HG03460 (cell line): Measurements from ENCODE around the gene ID3.

ENCODE experiments used
- ATAC-seq: cut with Tn5 transposase; IDR thresholded peaks from one replicate; pipeline ENCODE4 v1.9.1; 2021; ENCODE audit not compliant: unreplicated experiment

ID3 gene

GRCh38 chr1:23566304-23566703 is 7.0 kb upstream of the ID3 start:
- ATAC-seq = no peak

GRCh38 chr1:23565776-23566175 is 6.5 kb upstream of the ID3 start:
- no peak for ATAC-seq

DNA sequence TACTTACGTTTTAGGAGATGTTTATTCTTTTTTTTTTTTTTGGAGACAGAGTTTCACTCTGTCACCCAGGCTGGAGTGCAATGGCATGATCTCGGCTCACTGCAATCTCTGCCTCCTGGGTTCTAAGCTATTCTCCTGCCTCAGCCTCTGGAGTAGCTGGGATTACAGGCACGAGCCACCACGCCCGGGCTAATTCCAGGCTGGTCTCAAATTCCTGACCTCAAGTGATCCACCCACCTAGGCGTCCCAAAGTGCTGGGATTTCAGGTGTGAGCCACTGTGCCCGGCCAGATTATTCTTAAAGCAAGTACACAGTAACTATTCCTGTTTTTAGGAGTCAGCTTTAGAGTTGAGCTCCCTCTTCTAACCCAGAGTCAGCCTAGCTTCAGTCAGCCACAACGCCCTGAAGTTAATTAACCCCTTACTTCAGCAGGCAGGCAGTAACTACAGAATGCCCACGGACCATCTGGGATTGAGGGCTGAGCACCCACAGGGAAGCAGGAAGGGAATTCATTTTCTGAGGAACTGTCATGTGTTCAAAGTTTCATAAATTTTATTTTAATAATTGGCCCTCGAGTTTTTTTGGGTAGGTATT is 5.3 kb upstream of the ID3 start:
- ATAC-seq = no peak

- ATAC-seq = no peak
Measured at GRCh38 chr1:23563755-23564374, 4.6 kb upstream of the ID3 start.

GRCh38 chr1:23563003-23563402 is 3.7 kb upstream of the ID3 start:
- ATAC-seq = no peak

- no peak for ATAC-seq
Measured at GRCh38 chr1:23562137-23562876, 3.0 kb upstream of the ID3 start.

DNA sequence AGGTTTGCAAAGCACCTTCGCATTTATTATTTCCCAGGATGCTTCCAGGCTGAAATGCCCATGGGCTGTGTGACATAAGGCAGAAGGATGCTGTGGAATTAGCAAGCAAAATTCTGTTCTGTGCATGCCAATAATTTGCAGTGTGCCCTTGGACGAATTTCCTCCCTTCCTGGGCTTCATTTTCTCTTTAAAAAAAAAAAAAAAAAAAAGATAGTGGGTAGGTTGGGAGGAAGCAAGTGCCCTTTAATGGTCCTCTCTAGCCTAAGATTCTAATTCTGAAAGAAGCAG is 2.5 kb upstream of the ID3 start:
- ATAC-seq = no peak

GRCh38 chr1:23561076-23561812 is 1.9 kb upstream of the ID3 start:
- ATAC-seq = no peak

GRCh38 chr1:23559985-23560741 is 862 bp upstream of the ID3 start:
- no peak for ATAC-seq

- no peak for ATAC-seq
Measured at GRCh38 chr1:23558872-23559135, 497 bp downstream of the ID3 start.

GRCh38 chr1:23558140-23558871 is 995 bp downstream of the ID3 start:
- ATAC-seq = no peak

DNA sequence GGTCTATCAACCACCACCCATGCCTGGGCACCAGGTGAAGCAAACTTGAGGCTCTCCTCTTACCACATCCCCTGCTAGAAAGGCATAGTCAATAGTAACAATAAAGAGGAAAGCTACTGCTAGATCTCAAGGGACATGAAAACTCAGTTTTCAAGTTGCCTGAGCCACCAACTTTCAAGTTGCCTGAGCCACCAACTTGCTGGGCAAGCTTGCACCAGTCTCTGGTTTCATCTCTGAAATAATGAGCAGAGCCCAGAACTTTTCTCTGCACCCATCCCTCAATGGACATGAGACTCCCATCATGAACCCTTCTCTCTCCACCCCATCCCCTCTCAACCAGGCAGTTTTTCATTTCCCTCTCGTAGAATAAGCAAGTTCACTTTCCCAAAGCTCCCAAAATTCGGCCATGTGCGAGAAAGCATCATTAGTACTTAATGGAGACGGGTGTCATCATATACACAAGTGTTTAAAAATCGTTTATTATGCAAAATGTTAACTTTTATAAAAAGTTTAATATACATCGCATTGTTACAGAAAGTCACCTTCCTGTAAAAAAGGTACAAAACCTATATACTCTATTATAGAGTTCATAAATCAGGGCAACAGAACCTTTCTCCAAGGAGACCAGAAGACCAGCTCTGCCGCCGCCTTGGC is 1.7 kb downstream of the ID3 start:
- no peak for ATAC-seq

GRCh38 chr1:23556635-23557470 is 2.4 kb downstream of the ID3 start:
- no peak for ATAC-seq

DNA sequence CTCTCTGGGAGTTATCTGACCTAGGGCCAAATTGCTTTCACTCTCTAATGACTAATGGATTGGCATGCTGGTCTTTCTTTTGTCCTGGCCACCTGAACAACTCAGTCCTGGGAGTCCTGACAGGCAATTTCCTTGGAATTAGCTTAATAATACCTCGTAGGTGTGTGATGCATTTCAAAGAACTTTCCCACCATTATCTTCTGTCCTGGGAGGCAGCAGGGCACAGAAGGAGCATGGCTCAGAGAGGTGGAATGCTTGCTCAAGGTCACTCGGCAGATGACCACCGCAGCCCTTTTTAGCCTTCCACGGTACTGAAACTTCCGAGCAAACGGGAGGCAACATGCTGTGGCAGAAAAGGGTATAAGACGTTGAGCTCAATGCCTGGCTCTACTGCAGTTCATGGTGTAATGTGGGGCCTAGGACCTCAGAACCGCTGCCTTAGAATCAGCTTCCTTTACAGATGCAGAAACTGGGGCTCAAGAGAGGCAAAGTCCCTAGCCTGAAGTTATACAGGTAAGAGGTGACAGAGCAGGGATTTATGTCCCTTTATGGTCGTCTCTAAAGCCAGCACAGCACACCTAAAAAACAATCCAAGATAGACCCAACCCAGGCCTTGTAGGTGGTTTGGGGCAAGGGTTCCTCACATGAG is 3.2 kb downstream of the ID3 start:
- ATAC-seq = no peak

DNA sequence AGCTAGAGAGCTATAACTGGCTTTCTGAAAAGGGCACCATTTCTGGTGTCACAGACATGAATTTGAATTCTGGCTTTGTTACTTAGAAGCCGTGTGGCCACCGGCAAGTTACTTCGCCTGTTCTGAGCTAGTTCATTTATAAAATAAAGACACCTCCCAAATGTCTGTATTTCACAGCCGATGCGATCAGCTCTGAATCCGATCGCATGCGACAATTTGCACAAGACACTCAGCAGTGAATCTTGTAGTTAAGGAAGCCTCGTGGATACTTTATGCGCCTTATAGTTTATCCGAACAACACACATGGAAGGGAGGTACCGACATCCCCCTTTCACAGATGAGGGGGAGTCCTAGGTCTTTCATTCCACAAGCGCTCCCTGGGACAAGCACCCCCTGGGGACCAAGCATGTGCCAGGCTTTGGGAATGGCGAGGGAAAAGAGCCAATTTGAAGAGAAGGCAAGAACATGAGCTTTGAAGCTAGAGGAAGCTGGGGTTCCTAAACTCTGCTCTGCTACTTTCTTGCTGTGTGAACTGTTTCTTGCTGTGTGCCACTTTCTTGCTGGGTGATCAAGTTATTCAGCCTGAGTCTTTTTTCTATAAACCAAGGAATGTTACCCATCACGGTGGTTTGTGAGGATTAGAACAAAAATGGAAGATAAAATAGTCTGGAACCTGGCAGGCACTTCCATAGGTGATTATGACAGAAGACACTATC is 3.9 kb downstream of the ID3 start:
- ATAC-seq = no peak

DNA sequence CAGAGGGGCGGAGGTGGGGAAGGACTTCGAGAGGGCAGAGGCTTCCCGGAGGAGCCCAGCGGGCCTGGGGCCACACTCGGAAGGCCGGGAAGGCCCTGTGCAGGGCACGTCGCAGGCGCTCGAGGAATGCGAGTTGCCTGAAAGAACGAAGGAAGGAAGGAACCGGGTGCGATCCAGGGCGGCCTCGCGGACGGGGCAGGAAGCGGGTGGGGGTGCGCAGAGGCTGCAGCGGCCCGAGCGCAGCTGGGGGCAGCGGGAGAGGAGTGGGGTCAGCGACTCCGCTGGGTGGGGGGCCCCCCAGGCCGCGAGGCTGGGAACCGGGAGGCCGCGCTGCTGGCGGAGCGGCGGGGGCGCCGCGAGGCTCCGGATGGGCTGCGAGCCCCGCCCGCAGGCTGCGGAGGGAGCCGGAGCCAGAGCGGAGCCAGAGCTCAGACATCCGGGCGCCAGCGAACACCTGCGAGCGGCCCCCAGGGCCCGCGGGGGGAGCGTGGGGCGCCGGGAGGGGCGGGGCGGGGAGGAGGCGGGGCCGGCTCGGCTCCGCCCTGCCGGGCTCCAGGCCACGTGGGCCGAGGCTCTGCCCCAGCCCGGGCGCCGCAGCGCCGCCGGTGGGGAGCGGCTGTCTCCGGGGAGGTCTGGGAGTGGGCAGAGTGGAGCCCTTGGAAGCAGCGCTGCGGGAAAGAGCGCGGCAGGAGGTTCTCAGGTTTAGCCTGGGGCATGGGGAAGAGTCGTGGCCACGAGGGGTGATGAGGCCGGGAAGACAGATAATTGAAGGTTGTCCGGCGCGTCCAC is 4.6 kb downstream of the ID3 start:
- ATAC-seq = peak; percentile 42

DNA sequence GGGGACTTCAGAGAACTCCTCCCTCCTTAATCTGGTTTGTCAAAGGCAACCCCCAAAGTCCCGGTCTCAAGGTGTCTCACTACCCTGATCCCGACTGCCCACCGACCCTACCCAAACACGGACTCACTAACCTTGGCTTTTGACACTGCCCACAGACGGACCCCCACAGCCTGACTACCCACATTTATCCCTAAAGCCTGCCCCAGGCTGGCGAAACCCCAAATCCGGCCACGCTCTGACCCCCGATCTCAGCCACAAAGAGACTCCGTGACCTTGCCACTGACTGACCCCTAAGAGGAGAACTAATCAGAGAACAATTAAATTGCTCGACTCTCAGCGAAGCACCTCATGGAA is 5.2 kb downstream of the ID3 start:
- no peak for ATAC-seq
